GM18870 (cell line): ENCODE results near the gene TERB1.

Experiments
- ATAC-seq: cut with Tn5 transposase; IDR thresholded peaks from one replicate; pipeline ENCODE4 v1.9.1; 2021; ENCODE audit warnings: moderate library complexity; ENCODE audit not compliant: unreplicated experiment

TERB1 gene

DNA sequence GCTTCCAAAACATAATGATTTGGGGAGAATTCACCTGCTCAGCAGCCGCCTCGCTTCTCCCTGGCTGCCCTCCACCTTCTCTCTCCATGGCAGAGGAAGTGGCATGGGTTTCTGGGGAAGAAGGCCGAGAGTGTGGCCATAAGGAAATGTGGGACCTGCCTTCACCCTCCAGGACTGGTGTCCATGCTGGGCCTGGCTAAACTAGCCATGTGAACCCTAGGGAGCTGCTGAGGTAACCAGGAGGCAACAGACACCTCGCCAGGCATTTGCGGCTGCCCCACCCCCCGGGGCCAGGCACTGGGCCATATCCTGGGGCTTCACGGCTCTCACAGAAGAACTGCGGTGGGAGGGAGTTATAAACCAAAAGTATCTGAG is 94.9 kb downstream of the TERB1 start:
- ATAC-seq = no peak

- no peak for ATAC-seq
These were observed 95.4 kb downstream of the TERB1 start for GRCh38 chr16:66705790-66706505.
